GM21423 (cell line): ENCODE data around the gene GALNT18.

Experiments used
- ATAC-seq: cut with Tn5 transposase; IDR thresholded peaks from one replicate; pipeline ENCODE4 v1.9.1; 2021; ENCODE audit warnings: mild to moderate bottlenecking, moderate library complexity; ENCODE audit not compliant: unreplicated experiment

The GALNT18 gene

DNA sequence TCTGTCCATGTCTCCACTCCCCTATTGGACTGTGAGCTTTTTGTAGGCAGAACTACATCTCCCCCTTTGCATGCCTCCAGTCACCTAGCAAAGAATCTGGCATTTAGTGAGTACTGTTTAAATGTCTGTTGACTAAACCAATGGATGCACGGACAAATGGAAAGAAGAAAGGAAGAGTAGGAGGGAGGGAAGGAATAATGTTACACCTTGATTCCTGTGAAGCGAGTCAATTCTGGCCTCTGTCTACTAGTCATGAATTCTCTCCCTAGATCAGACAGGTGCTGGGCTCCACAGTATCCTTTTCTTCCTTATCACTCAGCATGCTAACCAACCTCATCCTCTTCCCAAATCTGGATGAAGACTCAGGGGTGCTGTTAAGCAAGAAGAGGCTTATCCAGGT lies 33.6 kb downstream of the GALNT18 start:
- ATAC-seq: no peak

DNA sequence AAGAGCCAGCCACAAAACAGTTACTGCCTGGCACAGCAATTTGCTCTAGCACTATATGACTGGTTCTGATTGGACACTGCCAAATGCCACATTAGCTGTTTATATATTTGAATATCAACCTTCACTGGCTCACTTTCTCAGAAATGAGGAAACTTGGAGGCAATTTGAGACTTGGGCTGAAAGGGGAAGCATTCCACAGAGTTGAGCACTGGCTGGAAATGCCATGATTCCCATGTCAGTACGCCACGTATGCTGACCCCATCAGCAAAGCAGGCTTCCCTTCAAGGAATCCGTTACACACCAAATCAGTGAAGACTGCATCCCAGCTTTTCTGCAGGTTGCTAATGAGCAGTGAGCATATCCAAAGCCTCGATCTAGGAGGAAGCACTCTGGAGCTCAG lies 34.7 kb downstream of the GALNT18 start:
- ATAC-seq: no peak

DNA sequence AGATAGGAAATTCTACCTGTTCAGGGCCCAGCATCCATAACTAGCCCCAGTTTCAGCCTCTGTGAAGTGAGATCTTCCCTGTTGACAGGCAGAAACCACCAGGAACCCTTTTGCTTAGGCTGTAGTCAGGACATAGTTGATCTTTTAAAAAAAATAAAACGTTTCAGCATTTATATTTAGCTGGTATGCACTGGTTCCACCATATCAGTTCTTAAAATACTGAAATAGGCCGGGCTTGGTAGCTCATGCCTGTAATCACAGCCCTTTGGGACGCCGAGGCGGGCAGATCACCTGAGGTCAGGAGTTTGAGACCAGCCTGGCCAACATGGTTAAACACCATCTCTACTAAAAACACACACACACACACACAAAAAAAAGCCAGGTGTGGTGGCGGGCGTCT lies 35.3 kb downstream of the GALNT18 start:
- ATAC-seq: no peak

DNA sequence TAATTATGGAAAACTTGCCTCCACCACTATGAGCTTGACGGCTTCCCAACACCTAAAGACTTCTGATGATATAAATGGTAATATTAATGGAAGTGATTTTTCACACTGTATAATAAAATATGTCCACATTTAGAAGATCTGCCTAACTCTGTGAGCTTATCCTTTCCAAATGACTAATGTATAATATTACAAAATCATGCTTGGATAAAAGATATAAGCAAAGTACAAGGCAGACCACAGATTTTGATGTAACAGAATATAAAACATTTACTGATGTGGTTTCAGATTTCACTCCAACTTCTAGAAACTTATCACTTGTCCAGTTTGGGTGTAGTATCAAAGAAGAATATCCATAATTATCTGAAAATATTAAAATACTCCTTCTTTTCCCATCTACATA lies 36.9 kb downstream of the GALNT18 start:
- no peak for ATAC-seq

DNA sequence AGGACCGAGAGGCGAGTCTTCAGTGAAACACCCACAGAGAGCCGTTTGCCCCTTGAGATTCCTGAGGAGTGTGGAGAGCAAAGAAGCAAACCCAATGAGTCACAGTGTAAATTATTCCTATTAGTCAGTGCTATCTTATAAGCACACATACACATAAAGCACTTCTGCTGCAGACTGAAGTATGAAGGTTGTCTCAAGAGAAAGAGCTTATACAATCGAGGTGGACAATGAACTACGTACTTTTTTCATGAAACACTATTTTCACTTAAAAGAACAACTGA lies 37.3 kb downstream of the GALNT18 start:
- no peak for ATAC-seq

DNA sequence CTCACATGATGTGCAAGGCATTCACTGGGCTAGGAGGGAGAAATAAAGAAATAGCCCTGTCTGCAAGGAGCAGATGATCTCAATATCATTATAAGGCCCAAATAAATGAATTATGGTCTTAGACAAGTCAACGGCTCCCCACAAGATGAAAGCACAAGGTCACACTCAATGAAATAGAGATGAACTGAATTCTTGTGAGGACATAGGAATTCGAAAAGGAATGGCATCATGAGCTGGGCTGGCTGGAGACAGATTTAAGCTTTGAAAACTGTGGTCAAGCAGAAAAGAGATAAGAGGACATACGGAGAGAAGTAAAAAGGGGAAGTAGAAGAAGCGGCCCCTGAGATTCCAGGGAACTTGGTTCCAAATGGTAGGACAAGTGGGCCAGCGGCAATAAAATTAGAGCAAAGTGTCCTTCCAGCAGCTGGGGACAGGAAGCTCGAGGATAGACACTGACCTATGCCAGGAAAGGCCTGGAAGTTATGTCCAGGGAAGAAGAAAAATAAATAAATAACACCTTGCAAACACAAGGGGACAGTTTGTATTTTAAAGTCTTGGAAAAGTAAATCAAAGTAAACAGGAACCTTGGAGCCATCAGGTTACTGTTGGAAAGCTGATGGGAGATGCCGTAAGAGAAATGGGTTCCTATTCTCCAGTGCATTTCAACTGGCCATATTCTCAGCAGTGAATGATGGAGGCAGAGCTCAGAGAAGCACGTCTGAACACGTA lies 37.8 kb downstream of the GALNT18 start:
- ATAC-seq: no peak

DNA sequence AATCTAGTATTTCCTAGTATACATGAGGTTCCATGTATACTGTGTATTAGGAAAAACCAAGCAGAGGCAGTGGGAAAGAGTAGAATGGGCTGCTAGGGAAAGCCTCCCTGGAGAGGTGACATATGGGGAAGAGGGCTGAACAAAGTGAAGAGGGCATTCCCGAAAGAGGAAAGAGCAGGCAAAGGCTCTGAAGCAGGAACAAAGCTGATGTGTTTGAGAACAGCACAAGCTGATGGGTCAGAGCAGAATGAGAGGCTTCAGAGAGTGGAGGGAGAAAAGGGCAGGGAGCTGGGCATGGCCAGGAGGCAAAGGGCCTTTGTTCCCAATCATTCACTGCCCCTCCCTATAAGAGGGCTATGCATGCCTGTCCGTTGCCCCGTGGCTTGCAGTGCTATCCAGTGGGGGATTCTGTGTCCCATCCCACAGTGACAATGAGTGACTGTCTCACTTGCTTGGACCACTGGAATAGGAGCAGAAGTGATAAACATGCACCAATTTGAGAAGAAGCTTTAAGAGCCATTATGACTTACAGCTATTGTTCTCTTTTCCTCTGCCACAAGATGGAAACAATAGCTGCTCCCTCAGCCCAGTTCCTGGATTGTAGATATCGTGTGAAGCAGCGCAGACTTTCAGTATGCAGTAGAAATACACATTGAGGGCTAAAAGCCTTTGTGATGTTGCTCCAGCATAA lies 39.6 kb downstream of the GALNT18 start:
- no peak for ATAC-seq

DNA sequence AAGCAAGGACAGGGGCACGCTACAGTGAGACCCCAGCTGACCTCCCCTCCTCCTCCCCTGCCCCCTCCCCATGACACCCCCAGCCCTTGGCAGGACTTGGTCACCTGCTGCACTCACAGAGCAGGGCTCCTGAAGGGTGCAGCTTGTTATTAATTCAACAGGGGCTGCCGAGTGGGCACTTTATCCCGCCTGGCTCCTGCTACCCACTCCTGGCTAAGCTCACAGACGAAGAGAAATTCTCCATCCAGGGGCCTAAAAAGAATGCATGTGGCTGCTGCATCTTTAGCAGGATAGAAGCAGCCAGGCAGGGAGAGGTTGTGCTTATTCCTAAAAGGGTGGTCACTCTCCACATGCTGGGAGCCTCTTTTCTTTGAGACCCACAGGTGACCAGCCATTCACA lies 40.3 kb downstream of the GALNT18 start:
- no peak for ATAC-seq

DNA sequence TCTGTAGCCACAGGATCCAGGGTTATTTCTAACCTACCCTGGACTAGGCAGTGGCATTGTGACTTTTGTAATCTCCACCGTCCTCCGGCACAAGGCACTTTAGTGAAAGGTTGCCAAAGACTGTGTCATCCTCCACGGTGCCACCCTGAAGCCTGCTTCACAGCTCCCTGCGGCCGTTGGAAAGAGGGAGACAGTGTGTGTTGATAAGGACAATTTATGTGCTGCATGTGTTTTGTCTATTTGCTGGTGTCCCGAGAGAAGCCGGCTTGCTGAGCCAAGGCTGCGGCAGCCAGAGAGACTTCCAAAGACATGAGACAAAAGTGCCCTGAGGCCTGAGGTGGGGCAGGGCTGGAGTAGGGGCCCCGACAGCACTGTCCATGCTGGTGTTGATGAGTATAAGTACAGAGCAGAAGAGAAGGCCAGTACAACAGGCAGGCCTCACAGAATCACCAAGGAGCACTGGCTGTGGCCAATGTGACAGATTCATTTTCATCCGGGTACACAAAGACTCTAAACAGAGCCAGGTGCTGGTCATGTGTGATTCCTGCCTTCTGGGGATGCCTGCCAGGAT lies 40.9 kb downstream of the GALNT18 start:
- no peak for ATAC-seq

DNA sequence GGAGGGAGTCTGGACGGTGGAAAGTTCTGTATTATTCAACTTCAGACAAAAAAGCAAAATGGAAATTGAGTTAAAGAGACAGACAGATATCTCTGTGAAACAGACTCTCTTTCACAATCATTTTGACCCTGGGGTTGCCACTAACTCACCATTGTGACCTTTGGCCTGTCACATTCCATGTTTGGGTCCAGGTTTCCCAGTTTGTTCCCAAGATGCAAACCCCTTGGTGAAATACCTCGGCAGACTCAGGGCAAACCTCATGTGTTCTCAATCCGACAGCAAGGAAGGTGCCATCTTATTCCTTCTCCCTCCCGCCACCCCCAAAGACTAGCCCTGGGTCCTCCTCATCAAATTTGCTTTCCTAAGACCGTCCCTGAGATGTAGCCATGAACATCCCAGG lies 41.8 kb downstream of the GALNT18 start:
- ATAC-seq: no peak

DNA sequence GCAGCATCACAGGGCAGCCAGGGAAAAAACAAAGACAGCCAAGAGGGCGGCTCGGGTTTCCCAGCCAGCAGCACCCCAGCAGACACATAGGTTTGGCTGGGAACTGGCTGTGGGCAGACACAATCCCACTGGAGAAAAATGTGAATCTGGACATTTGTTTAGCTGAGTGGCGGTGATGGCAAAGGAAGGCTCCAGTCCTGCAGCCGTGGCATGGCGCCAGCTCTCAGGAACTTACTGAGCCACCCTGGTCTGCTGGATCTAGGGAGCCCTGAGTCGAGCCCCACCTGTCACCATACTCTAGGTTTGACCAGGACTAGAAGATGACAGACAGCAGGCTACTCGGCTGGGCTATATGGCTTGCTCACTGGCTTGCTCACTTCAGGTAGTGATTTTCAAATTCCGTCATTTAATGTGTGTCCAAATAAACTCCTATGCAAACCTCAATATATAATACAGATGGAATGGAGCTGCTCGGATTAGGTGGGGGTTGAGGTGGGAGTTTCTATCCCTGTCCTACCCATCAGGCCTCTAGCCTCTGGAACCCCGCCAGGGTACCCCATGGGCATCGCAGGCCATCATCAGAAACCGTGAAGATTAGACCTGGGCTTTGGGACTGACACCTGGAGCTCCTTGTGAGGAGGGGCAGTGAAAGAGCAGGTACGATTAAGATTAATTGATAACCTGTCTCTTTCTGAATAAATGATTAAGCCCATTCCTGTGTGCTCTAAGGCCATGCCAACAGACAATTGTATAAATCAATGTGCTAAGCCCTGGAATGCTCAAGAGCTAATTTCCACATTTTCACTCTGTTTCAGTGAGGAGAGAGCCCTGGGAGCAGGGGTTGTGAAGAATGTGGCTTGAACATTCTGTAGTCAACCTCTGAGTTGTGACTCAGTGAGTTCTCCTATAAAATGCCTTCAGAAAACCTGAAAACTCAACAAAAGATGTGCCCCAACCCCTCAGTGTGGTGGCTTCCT lies 42.5 kb downstream of the GALNT18 start:
- ATAC-seq: no peak

DNA sequence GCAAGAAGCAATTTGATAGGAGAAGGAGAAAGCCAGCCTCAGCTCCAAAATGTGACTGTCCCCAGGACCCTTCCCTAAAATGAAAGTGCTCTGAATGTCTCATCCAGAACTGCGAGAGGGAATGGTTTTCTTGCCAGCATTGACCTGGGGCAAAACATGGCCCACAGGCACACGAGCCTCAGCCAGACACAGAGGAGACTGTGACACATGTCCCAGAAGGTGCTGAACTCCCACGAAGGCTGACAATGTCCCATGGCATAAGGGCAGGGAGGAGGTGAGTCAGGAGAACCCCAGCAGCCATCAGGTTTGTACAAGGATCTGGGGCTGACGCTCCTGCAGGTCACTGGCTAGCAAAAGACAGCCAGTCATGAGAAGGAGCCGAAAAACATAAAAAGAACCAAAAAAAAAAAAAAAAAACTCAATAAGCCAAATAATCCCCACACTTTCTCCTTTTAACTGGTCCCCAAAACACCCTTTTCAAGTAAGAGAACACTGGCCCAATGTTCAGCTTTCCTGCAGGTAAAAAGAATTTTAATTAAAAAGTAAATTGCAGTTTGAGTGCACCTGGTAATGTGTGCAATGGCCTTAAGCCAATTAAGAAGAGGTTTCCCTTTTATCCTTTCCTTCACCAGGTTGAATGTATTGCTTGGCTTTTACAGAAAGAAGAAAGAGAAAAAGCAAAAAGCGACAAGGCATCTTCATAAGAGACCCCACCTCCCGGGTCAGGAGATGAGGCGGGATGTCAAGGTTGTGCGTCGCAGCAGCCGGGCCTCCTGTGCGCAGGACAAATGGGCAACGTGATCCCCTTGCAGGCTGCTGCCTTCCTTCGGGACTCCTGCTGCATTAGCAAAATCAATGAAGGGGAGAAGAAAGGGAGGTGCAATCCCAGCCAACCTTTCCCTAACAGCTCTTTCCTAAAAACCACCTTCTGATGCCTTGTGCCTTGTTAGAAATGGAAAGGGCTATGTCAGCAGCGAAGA lies 43.6 kb downstream of the GALNT18 start:
- ATAC-seq: no peak

DNA sequence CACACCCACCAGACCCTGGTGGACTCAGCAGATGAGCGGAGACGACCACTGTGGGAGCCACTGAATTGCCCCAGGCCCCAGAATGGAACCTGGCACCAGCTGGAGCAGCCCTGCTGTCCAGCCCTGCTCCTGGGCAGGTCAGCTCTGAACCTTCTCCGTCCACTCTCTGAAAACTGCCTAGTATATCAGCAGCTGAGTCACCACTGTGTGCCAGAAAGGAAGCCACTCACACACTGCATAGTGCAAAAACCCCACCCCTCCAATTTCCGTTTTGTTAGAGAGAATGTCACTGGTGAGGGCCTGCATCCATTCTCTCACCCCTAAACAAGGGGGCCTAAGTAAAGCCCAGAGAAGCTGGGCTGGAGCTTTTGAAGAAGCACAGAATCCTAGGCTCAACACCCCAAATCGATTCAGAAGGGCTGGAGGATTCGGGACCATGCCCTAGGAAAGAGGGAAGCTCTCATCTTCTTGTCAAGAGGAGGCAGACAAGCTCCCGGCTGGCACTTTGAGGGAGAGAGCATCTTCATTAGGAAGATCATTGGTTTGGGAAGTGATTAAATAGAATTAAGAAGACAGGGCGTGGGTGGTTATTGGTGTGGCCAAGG lies 44.5 kb downstream of the GALNT18 start:
- ATAC-seq: no peak

DNA sequence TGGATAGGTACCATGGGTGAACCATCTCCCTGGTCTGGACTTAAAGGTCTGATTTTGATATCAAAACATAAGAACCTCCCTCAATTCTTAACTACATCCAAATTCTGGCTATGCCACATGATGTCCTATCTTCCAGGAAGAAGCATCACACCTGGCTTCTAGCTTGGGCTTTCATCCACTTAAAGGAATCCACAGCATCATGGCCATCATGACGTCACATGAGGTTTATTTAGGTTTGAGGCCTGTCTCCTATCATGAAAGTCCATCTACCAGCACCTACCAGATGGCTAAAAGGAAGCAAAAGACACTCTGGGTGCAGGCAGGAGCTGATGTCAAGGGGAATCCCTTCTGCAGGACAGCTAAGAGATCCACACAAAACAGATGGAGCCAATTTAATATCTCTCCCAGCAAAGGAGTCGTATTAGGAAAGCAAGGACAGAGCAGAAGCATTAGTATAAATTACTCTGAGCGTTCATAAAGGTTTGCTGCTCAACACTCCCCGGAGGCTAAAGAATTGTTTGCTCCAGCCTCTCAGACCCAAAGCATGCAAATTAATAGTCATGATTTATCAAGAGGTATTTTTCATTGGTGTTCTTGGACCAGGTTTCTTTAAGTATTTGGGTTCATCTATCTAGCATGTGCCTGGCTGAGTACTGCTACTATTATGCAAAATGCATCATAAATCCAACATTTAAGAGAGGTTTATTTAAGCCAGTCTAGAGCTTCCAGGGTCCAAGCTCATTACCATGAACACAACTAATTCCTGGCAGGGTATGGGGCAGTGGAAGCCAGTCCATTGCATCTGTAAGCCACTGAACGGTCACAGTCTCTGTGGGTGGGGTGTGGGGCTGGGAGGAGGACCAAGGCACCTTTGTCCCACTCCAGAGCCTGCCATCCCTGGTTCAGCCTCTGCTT lies 47.2 kb downstream of the GALNT18 start:
- no peak for ATAC-seq

DNA sequence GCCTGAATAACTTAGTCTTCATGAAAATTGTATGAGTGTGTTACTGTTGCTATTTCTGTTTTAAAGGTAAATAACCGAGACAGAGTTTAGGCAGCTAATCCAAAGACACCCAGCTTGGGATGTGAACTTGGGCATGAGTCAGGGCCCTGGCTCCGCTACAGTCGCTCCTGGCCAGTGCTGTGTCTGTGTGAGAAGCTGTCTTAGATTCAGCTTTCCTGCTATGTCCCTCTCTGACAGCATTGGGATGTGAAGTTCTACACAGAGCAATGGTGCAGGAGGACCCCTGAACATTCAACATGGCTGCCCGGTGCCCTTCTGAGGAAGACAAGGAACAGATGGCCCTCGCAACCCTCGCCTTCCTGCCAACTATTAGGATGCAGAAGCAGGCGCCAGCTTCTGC lies 49.4 kb downstream of the GALNT18 start:
- ATAC-seq: no peak

DNA sequence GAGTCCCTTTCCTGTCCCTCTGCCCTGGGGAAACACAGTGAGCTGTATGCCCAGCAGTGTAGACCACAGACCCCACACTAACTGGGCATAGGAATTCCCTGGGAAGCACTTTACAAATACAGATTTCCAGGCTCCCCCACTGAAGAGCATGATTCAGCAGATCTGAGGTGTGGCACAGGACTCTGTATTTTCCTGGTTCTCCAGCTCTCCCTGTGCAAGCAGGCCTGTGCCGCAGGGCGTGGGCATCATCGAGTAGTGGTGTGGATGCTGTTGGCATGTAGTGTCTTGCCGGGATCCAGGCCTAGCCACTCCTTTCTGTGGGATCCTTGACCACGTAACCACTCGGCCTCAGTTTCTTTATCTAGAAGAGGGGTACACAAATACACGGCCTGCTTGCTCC lies 49.9 kb downstream of the GALNT18 start:
- ATAC-seq: no peak

DNA sequence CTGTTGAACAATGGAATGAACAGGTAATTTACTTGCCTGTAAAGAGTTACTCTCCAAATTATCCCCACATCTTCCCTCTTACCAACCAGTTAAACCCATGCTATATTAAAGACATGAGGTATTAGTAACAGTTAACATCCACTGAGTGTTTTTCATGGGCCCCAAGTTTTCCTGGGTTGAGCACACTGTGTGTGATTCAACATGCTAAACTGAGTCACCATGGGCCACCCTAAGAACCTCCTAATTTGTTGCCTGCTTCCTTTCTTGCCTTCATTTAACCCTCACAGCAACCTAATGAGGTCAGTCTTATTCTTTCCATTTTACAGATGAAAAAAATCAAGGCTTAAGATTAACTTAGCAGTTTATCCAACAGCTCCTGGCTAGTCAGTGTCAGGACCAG lies 51.0 kb downstream of the GALNT18 start:
- ATAC-seq: no peak

DNA sequence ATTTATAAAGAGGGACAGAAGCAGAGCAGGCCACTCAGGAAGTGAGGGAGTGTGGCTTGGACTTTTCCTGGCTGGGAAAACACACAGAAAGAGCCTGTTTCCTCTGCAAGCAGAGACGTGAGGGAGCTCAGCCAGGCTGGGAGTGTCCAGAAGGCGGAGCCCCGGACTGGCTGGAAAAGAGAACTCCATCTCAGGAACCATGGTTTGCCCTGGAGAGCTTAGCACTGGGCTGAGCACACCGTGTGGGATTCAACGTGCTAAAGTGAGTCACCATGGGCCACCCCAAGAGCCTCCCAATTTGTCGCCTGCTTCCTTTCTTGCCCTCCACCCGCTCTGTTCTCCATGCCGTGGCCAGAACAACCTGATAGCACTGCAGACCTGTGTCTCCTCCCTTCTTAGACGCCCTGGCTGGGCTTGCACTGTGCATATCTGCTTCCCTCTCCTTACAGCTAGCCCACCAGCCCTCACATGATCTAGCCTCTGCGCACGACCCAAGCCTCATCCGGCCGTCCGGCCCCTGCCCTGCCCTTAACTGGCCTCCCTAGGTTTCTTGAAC lies 51.8 kb downstream of the GALNT18 start:
- no peak for ATAC-seq
